H1 (cell line): Measurements from ENCODE around the gene MYO18A.

Source experiments
- EZH2 ChIP-seq: fragments of 200-600 bp; sonication (generic); IDR thresholded peaks from 2 replicates; pipeline ENCODE4 v1.7.1; 2012; ENCODE audit warnings: low read depth, mild to moderate bottlenecking, moderate library complexity, low read length, inconsistent platforms; ENCODE audit not compliant: severe bottlenecking
- POLR2AphosphoS5 ChIP-seq: IDR thresholded peaks from 2 replicates; pipeline ENCODE4 v1.6.1; 2011; ENCODE audit warnings: low read depth, low read length
- RFX5 ChIP-seq: IDR thresholded peaks from 2 replicates; pipeline ENCODE4 v1.6.1; 2011; ENCODE audit warnings: low read depth, low read length, improper control_type of control experiment, borderline replicate concordance
- ZNF274 ChIP-seq: IDR thresholded peaks from 2 replicates; pipeline ENCODE4 v1.7.0; 2012; ENCODE audit warnings: low read length, borderline replicate concordance; ENCODE audit errors: extremely low read depth

GRCh38 chr17:29076087-29076486 is 104.1 kb downstream of the MYO18A start:
- TF ChIP-seq EZH2 (no peak), POLR2AphosphoS5 (no peak), RFX5 (no peak), ZNF274 (no peak)
